Spleen (tissue), 7 donors: Measurements from ENCODE around the gene SFTPB.

ENCODE experiments used
- POLR2A ChIP-seq, 3 donors: fragments of 450-650 bp; IDR thresholded peaks; one replicate each; pipeline ENCODE4 v1.5.1; 2017; ENCODE audit warnings: antibody characterized with exemption in 3 of 3, mild to moderate bottlenecking in 1 of 3
- POLR2AphosphoS5 ChIP-seq, 3 donors: sonication (generic); formaldehyde crosslinking; IDR thresholded peaks; one replicate each; pipeline ENCODE4 v1.5.1; 2017; ENCODE audit warnings: antibody characterized with exemption in 3 of 3
- TF ChIP-seq, protein P1 (sequence below), 11 experiments: fragments of 200-600 bp in 7 of 11; fragments of 450-650 bp in 4 of 11; sonication (generic) in 4 of 11; IDR thresholded peaks in 8 of 11; conservative IDR thresholded peaks in 3 of 11; 1 replicate in 7 of 11; 2 replicates in 4 of 11; pipeline versions ENCODE4 v1.4.0 to v1.8.0; 2016 to 2021; ENCODE audit warnings: antibody characterized with exemption in 11 of 11, inconsistent platforms in 4 of 11, mild to moderate bottlenecking in 1 of 11
- donor health status: DM: no; HTN: no; CAD: no; lungs with moderate emphysema.
- donor health status: DM: no; HTN: no; CAD: no.
- donor health status: DM: no; HTN: no; CAD: no.

DNA sequence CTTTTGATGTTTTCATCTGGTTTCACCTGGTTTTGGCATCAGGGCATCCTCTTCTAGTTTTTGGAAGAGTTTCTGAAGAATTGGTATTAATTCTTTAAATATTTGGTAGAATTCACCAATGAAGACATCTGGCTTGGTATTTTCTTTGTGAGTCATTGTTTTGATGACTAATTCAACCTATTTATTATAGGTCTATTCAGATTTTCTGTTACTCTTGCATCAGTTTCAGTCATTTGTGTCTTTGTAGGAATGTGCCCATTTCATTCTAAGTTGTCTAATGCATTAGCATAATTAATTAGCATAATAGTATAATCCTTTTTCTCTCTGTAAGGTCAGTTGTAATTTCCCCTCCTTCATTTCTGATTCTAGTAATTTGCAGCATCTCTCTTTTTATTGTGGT, 34.2 kb upstream of the SFTPB start:
- TF ChIP-seq, protein P1, sequence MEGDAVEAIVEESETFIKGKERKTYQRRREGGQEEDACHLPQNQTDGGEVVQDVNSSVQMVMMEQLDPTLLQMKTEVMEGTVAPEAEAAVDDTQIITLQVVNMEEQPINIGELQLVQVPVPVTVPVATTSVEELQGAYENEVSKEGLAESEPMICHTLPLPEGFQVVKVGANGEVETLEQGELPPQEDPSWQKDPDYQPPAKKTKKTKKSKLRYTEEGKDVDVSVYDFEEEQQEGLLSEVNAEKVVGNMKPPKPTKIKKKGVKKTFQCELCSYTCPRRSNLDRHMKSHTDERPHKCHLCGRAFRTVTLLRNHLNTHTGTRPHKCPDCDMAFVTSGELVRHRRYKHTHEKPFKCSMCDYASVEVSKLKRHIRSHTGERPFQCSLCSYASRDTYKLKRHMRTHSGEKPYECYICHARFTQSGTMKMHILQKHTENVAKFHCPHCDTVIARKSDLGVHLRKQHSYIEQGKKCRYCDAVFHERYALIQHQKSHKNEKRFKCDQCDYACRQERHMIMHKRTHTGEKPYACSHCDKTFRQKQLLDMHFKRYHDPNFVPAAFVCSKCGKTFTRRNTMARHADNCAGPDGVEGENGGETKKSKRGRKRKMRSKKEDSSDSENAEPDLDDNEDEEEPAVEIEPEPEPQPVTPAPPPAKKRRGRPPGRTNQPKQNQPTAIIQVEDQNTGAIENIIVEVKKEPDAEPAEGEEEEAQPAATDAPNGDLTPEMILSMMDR (IDR thresholded peaks at IDR 0.05 in 8 of 11, conservative IDR thresholded peaks at IDR 0.05 in 3 of 11) = no peak
- TF ChIP-seq POLR2AphosphoS5 (IDR thresholded peaks at IDR 0.05) = no peak
- no peak for TF ChIP-seq POLR2A (IDR thresholded peaks at IDR 0.05)
